K562 (cell line): Measurements from ENCODE around the gene LGALS3BP. TPM values are rescaled to one million over a fixed set of nuclear protein-coding genes. Genes with fewer than 3 reads are reported as not detected.

Experiments
- ATAC-seq: fragments of 200-7000 bp; cut with Tn5 transposase; 3 replicates; pipeline ENCODE4 v1.9.1; 2020; ENCODE audit warnings: moderate library complexity
- BruUV-seq: library from RNA; stranded (reverse); fragments of 400-500 nt; replicated peaks from 2 replicates; lab custom pipeline; 2021; lab: Mats Ljungman, UMichigan
- CTCF ChIA-PET: fragments of 300-600 bp; formaldehyde crosslinking; extraction: SDS; loops from one replicate; lab custom pipeline; 2021; ENCODE audit warnings: low intra/inter-chr PET ratio; lab: Yijun Ruan, JAX
- POLR2A ChIA-PET: fragments of 300-600, 350-650 bp; sonication (Branson Sonifier 250); formaldehyde crosslinking; extraction: SDS; loops from one replicate; lab custom pipeline; 2021; ENCODE audit warnings: antibody characterized with exemption, inconsistent platforms; lab: Yijun Ruan, JAX
- DNase-seq, 4 experiments: peaks; one replicate each; pipeline versions ENCODE4 v3.0.0 to v3.0.0-alpha.2; 2011 to 2018; ENCODE audit warnings: low spot score in 3 of 4, mixed read lengths in 3 of 4; ENCODE audit errors: extremely low read depth in 1 of 4
- FAIRE-seq: peaks from 2 replicates; lab custom pipeline; 2011; peaks lifted over from hg19 to GRCh38; lab: Jason Lieb, UNC
- H2AFZ ChIP-seq: 2 replicates; pipeline ENCODE4 v1.6.0; 2011; ENCODE audit warnings: low read depth, low read length, control low read depth, inconsistent platforms
- H3K27ac ChIP-seq: fragments of 200-600 bp; 3 replicates; pipeline ENCODE4 v1.8.0; 2011; ENCODE audit warnings: low read depth, mild to moderate bottlenecking, control low read depth, inconsistent platforms, low read length, moderate library complexity, mixed read lengths; ENCODE audit errors: extremely low read depth
- H3K27me3 ChIP-seq, 2 experiments: fragments of 300-600 bp in 1 of 2; 2 replicates in 1 of 2; 3 replicates in 1 of 2; pipeline versions ENCODE4 v1.6.0 to v1.8.0; 2011; ENCODE audit warnings: inconsistent platforms in 2 of 2, low read length in 2 of 2, mild to moderate bottlenecking in 1 of 2, mixed read lengths in 1 of 2, moderate library complexity in 1 of 2; ENCODE audit not compliant: control insufficient read depth in 2 of 2, insufficient read depth in 2 of 2
- H3K36me3 ChIP-seq: fragments of 300-600 bp; 3 replicates; pipeline ENCODE4 v1.8.0; 2011; ENCODE audit warnings: mild to moderate bottlenecking, low read length, inconsistent platforms; ENCODE audit not compliant: control insufficient read depth, insufficient read depth
- H3K4me1 ChIP-seq, 2 experiments: fragments of 200-600 bp in 1 of 2; replicated peaks in 1 of 2; 2 replicates in 1 of 2; 3 replicates in 1 of 2; pipeline versions ENCODE4 v1.5.1 to v1.8.0; 2011; ENCODE audit warnings: inconsistent platforms in 2 of 2, low read length in 2 of 2, mild to moderate bottlenecking in 1 of 2, mixed read lengths in 1 of 2, moderate library complexity in 1 of 2; ENCODE audit not compliant: control insufficient read depth in 2 of 2, insufficient read depth in 2 of 2
- H3K4me2 ChIP-seq: 2 replicates; pipeline ENCODE4 v1.6.1; 2011; ENCODE audit warnings: low read length, control low read depth, inconsistent platforms, mixed read lengths; ENCODE audit not compliant: insufficient read depth
- H3K4me3 ChIP-seq: fragments of 200-600 bp; sonication (generic), shearing (Covaris generic); 2 replicates; pipeline ENCODE4 v1.5.1; 2016; ENCODE audit warnings: control low read depth, inconsistent platforms
- H3K79me2 ChIP-seq: fragments of 200-600 bp; 3 replicates; pipeline ENCODE4 v1.8.0; 2011; ENCODE audit warnings: low read length, inconsistent platforms; ENCODE audit not compliant: control insufficient read depth, insufficient read depth
- H3K9ac ChIP-seq, 2 experiments: 2 replicates each; pipeline versions ENCODE4 v1.6.0 to v1.6.1; 2011; ENCODE audit warnings: low read depth in 2 of 2, low read length in 2 of 2, control low read depth in 1 of 2, inconsistent platforms in 1 of 2, mild to moderate bottlenecking in 1 of 2, mixed read lengths in 1 of 2; ENCODE audit not compliant: insufficient read depth in 1 of 2
- H3K9me1 ChIP-seq: one replicate; pipeline ENCODE4 v1.6.0; 2011; ENCODE audit warnings: inconsistent platforms, mild to moderate bottlenecking, low read length, moderate library complexity; ENCODE audit not compliant: control insufficient read depth, insufficient read depth
- H3K9me3 ChIP-seq: replicated peaks from 2 replicates; pipeline ENCODE4 v1.5.1; 2011; ENCODE audit warnings: low read depth, low read length, inconsistent platforms; ENCODE audit not compliant: control insufficient read depth, insufficient read depth
- H4K20me1 ChIP-seq: replicated peaks from 2 replicates; pipeline ENCODE4 v1.6.1; 2011; ENCODE audit warnings: low read length, inconsistent platforms, mixed read lengths; ENCODE audit not compliant: control insufficient read depth, insufficient read depth
- BRD9 ChIP-seq: fragments of 450-650 bp; IDR thresholded peaks from 2 replicates; pipeline ENCODE4 v1.6.1; 2018; ENCODE audit warnings: low read depth; ENCODE audit not compliant: partially characterized antibody
- CHAMP1 ChIP-seq: fragments of 450-650 bp; IDR thresholded peaks from 2 replicates; pipeline ENCODE4 v1.6.1; 2016; ENCODE audit warnings: mild to moderate bottlenecking
- CTBP1 ChIP-seq: fragments of 450-650 bp; IDR thresholded peaks from 2 replicates; pipeline ENCODE4 v1.6.1; 2016; ENCODE audit warnings: borderline replicate concordance
- EZH2 ChIP-seq: IDR thresholded peaks from 2 replicates; pipeline ENCODE4 v1.6.1; 2012; ENCODE audit warnings: low read depth, mild to moderate bottlenecking, inconsistent platforms, low read length, borderline replicate concordance
- HMG20A ChIP-seq: fragments of 450-650 bp; formaldehyde crosslinking; conservative IDR thresholded peaks from 2 replicates; pipeline ENCODE4 v1.4.0; 2020; ENCODE audit warnings: mild to moderate bottlenecking, mixed read lengths
- HNRNPK ChIP-seq: fragments of 200-400 bp; formaldehyde crosslinking; IDR thresholded peaks from one replicate; pipeline ENCODE4 v1.6.1; 2018; ENCODE audit warnings: mild to moderate bottlenecking, low read depth, low read length; ENCODE audit not compliant: poor library complexity, severe bottlenecking
- HOMEZ ChIP-seq: fragments of 250-450 bp; sonication (Bioruptor Pico); IDR thresholded peaks from 2 replicates; pipeline ENCODE4 v1.4.0; 2020; ENCODE audit warnings: mild to moderate bottlenecking, moderate library complexity
- TAF9B ChIP-seq: fragments of 450-650 bp; IDR thresholded peaks from 2 replicates; pipeline ENCODE4 v1.6.1; 2018; ENCODE audit warnings: mild to moderate bottlenecking; ENCODE audit not compliant: partially characterized antibody
- ZNF699 ChIP-seq: fragments of 250-450 bp; sonication (Bioruptor Pico); IDR thresholded peaks from 2 replicates; pipeline ENCODE4 v1.8.0; 2021; ENCODE audit warnings: mild to moderate bottlenecking, moderate library complexity; ENCODE audit not compliant: insufficient replicate concordance
- WGBS: fragments of 100-300 bp; shearing (Covaris generic); methylation state at CpG from one replicate; pipeline ENCODE4 v1.1.6; 2016; ENCODE audit warnings: low coverage, mixed read lengths; ENCODE audit not compliant: insufficient coverage; ENCODE audit errors: missing lambda C conversion rate; 5-methylcytosine and 5-hydroxymethylcytosine counted together
- in situ Hi-C: fragments of 300-500 bp; cut with MboI; formaldehyde crosslinking; loops from 4 replicates; pipeline ENCODE4 v1.15.0; 2018; ENCODE audit warnings: inconsistent platforms, mixed read lengths
- intact Hi-C: fragments of 100-400 bp; cut with micrococcal nuclease; formaldehyde crosslinking; loops from 2 replicates; pipeline ENCODE4 v1.14.2; 2022
- polyA plus RNA-seq, 8 experiments: library from polyadenylated mRNA; depleted of rRNA in 4 of 8; stranded (reverse) in 5 of 8; unstranded in 3 of 8; fragments of >200 nt; fragmentation: Nextera tagmentation in 2 of 8; fragmentation: Illumina TruSeq in 1 of 8; extraction: Ambion mirVana in 2 of 8; extraction: Trizol in 1 of 8; gene quantifications; 2 replicates each; pipeline versions ENCODE4 v1.2.1 to v1.2.3, GENCODE V29; 2011 to 2014; ENCODE audit warnings: inconsistent platforms in 1 of 8, missing spikeins in 1 of 8
- total RNA-seq, 7 experiments: library from RNA; depleted of rRNA in 6 of 7; stranded (reverse); fragments of >200 nt in 6 of 7; fragmentation: Illumina TruSeq in 2 of 7; extraction: Trizol in 2 of 7; gene quantifications; 2 replicates each; pipeline versions ENCODE4 v1.2.1 to v1.2.3, GENCODE V29; 2011 to 2021; ENCODE audit warnings: low replicate concordance in 1 of 7

Gene LGALS3BP
- total and polyA plus RNA-seq, 9 of the 15 experiments (the other 6 are each of a cell fraction or from before 2014, with no cell fraction given): 0.39 to 5.3 (median 3.2) TPM

DNA sequence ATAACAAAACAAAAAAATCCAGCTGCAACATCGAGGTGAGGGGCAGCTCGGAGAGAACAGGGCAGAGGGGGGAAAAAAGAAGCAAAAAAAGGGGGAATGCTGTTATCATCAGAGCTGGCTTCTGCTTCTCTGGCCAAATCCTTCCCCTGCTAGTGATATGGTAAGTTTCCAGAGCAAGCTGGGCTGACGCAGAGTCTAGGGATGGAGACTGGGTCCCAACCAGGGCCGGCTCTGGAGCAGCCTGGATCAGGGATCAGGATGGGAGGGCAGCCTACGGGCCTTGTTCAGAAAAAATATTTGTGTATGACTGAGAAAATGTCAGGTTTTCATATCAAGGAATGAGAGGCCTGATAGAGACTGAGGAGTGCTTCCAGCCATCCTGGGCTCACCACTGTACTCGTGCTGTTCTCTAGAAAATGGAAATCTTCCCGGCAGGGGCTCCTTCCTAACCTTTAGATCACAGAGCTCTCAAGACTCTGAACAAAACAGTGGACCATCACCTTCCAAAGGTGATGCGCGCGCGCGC lies 43.5 kb upstream of the LGALS3BP start (continued):
- TF ChIP-seq BRD9: no peak
- no peak for TF ChIP-seq ZNF699
- no peak for TF ChIP-seq HOMEZ
- TF ChIP-seq HNRNPK: no peak
- TF ChIP-seq, all 486 proteins: peak for 0

- intact Hi-C loops: no loop called here
- Histone ChIP-seq H3K36me3 (no peaks in the 10 kb centered on the region), H3K4me2 (no peak overlapping the region), H4K20me1 (0 out of 2 replicates have a peak, but pooled peaks cover 4% of the 10 kb centered on the region), H3K4me3 (no peak overlapping the region), H2AFZ (no peak overlapping the region), H3K9me1 (no peaks in the 10 kb centered on the region), H3K4me1 (peaks cover 7 to 20% of the 10 kb centered on the region in 2 experiments), H3K9ac (no peak overlapping the region), H3K9me3 (no peaks in the 10 kb centered on the region), H3K27ac (no peak overlapping the region), H3K79me2 (no peaks in the 10 kb centered on the region), H3K27me3 (peaks cover 46 to 59% of the 10 kb centered on the region in 2 experiments)
- no peak for DNase-seq
- no peak for ATAC-seq
- TF ChIP-seq TAF9B (no peak), CHAMP1 (no peak), EZH2 (no peak), HMG20A (CRISPR knock-in tag) (no peak), CTBP1 (no peak)
- no peak for FAIRE-seq
- in situ Hi-C loops: no loop called here
- BruUV-seq: no TSS peak
- CTCF ChIA-PET: interaction anchor here (0.7 kb wide), 1 partner anchor 125 kb away, joined by 3 read pairs; no protein-coding TSS in a partner anchor
- 11% methylated on average over 9 of the region's 9 CpGs for WGBS
- POLR2A ChIA-PET: no interaction called here
Observed at GRCh38 chr17:79022507-79022991, 42.8 kb upstream of the LGALS3BP start.
